IMR-90 (cell line): Measurements from ENCODE around the gene CCL14. TPM values are rescaled to one million over a fixed set of nuclear protein-coding genes. Genes with fewer than 3 reads are reported as not detected.
"Not testable (repeated sequence)": the region's sequence is repeated elsewhere in the genome, so short reads cannot be mapped to it uniquely, and the experiment has no call there.

Experiments
- ATAC-seq: fragments of 200-7000 bp; cut with Tn5 transposase; 2 replicates; pipeline ENCODE4 v1.9.1; 2020; ENCODE audit warnings: low read depth, mild to moderate bottlenecking, moderate library complexity
- BruUV-seq: library from RNA; stranded (reverse); fragments of 400-500 nt; replicated peaks from 2 replicates; lab custom pipeline; 2021; lab: Mats Ljungman, UMichigan
- CTCF ChIA-PET: fragments of 300-600 bp; formaldehyde crosslinking; extraction: SDS; loops from one replicate; lab custom pipeline; 2021; ENCODE audit warnings: antibody characterized with exemption; lab: Yijun Ruan, JAX
- POLR2A ChIA-PET: fragments of 300-600 bp; sonication (Branson Sonifier 250); formaldehyde crosslinking; loops from one replicate; lab custom pipeline; 2022; ENCODE audit warnings: antibody characterized with exemption; ENCODE audit not compliant: unreplicated experiment; lab: Charles Lee
- DNase-seq: peaks from one replicate; pipeline ENCODE4 v3.0.0; 2013
- H2AFZ ChIP-seq: replicated peaks from 2 replicates; pipeline ENCODE3; 2013; ENCODE audit warnings: low read length, mild to moderate bottlenecking; ENCODE audit not compliant: poor library complexity
- H2AK5ac ChIP-seq: 2 replicates; pipeline ENCODE4 v1.6.1; 2013; ENCODE audit warnings: low read depth, low read length, inconsistent platforms
- H2AK9ac ChIP-seq: replicated peaks from 2 replicates; pipeline ENCODE3; 2013; ENCODE audit warnings: mild to moderate bottlenecking, low read depth, low read length, moderate library complexity; ENCODE audit not compliant: poor library complexity
- H2BK120ac ChIP-seq: 2 replicates; pipeline ENCODE4 v1.6.1; 2013; ENCODE audit warnings: low read depth, low read length, inconsistent platforms
- H2BK15ac ChIP-seq: 3 replicates; pipeline ENCODE4 v1.6.1; 2013; ENCODE audit warnings: low read depth, low read length, inconsistent platforms
- H2BK20ac ChIP-seq: 2 replicates; pipeline ENCODE4 v1.6.1; 2013; ENCODE audit warnings: low read depth, mild to moderate bottlenecking, inconsistent platforms, low read length, moderate library complexity
- H2BK5ac ChIP-seq: 2 replicates; pipeline ENCODE4 v1.6.1; 2013; ENCODE audit warnings: mild to moderate bottlenecking, low read depth, low read length, inconsistent platforms; ENCODE audit not compliant: poor library complexity, severe bottlenecking
- H3K14ac ChIP-seq: replicated peaks from 2 replicates; pipeline ENCODE4 v1.6.1; 2013; ENCODE audit warnings: low read depth, low read length, inconsistent platforms
- H3K18ac ChIP-seq: 2 replicates; pipeline ENCODE4 v1.6.1; 2013; ENCODE audit warnings: low read depth, low read length, control low read depth
- H3K23ac ChIP-seq: 2 replicates; pipeline ENCODE4 v1.6.1; 2013; ENCODE audit warnings: low read depth, low read length, inconsistent platforms
- H3K27ac ChIP-seq: 2 replicates; pipeline ENCODE4 v1.5.1; 2013; ENCODE audit warnings: mild to moderate bottlenecking, control low read depth, low read length; ENCODE audit not compliant: insufficient read depth
- H3K27me3 ChIP-seq: 2 replicates; pipeline ENCODE4 v1.6.1; 2013; ENCODE audit warnings: low read length; ENCODE audit not compliant: control insufficient read depth, insufficient read depth
- H3K36me3 ChIP-seq: 2 replicates; pipeline ENCODE4 v1.6.1; 2013; ENCODE audit warnings: low read length, mixed read lengths; ENCODE audit not compliant: control insufficient read depth, insufficient read depth
- H3K4ac ChIP-seq: 2 replicates; pipeline ENCODE4 v1.6.1; 2013; ENCODE audit warnings: low read depth, low read length, inconsistent platforms
- H3K4me1 ChIP-seq: 2 replicates; pipeline ENCODE4 v1.6.1; 2013; ENCODE audit warnings: low read length, mixed read lengths; ENCODE audit not compliant: control insufficient read depth, insufficient read depth
- H3K4me2 ChIP-seq: 2 replicates; pipeline ENCODE4 v1.6.1; 2013; ENCODE audit warnings: low read depth, mild to moderate bottlenecking, control low read depth, low read length, moderate library complexity
- H3K4me3 ChIP-seq: 2 replicates; pipeline ENCODE4 v1.5.1; 2013; ENCODE audit warnings: low read depth, mild to moderate bottlenecking, control low read depth, low read length, moderate library complexity; ENCODE audit not compliant: insufficient read depth
- H3K56ac ChIP-seq: 2 replicates; pipeline ENCODE4 v1.6.1; 2013; ENCODE audit warnings: low read length, inconsistent platforms; ENCODE audit not compliant: insufficient read depth; ENCODE audit errors: extremely low read depth
- H3K79me1 ChIP-seq, 2 experiments: 2 replicates each; pipeline ENCODE4 v1.6.1; 2013; ENCODE audit warnings: low read length in 2 of 2, inconsistent platforms in 1 of 2, low read depth in 1 of 2
- H3K9ac ChIP-seq: 2 replicates; pipeline ENCODE4 v1.6.1; 2013; ENCODE audit warnings: low read depth, low read length, control low read depth
- H3K9me1 ChIP-seq: 2 replicates; pipeline ENCODE4 v1.6.1; 2013; ENCODE audit warnings: low read length, inconsistent platforms; ENCODE audit not compliant: insufficient read depth
- H3K9me3 ChIP-seq: 2 replicates; pipeline ENCODE4 v1.6.1; 2013; ENCODE audit warnings: low read length; ENCODE audit not compliant: control insufficient read depth, insufficient read depth
- H4K20me1 ChIP-seq: 2 replicates; pipeline ENCODE4 v1.6.1; 2013; ENCODE audit warnings: low read length, inconsistent platforms; ENCODE audit not compliant: insufficient read depth
- H4K5ac ChIP-seq: 2 replicates; pipeline ENCODE4 v1.6.1; 2013; ENCODE audit warnings: mild to moderate bottlenecking, low read depth, low read length, control low read depth
- H4K8ac ChIP-seq, 2 experiments: 2 replicates each; pipeline ENCODE4 v1.6.1; 2013; ENCODE audit warnings: low read depth in 2 of 2, low read length in 2 of 2, control low read depth in 1 of 2, inconsistent platforms in 1 of 2
- H4K91ac ChIP-seq: 2 replicates; pipeline ENCODE4 v1.6.1; 2013; ENCODE audit warnings: low read depth, low read length, inconsistent platforms; ENCODE audit not compliant: insufficient read depth
- WGBS, 2 experiments: methylation state at CpG; one replicate each; pipeline versions ENCODE4 v1.1.5 to v1.1.7; 2013; ENCODE audit warnings: missing lambda C conversion rate in 2 of 2; ENCODE audit not compliant: insufficient read length in 1 of 2; ENCODE audit errors: extremely low coverage in 2 of 2; 5-methylcytosine and 5-hydroxymethylcytosine counted together
- dilution Hi-C: fragments of 300-500 bp; cut with HindIII; formaldehyde crosslinking; loops from one replicate; pipeline ENCODE4 v1.14.3; 2018; ENCODE audit warnings: low sequenced_read_pairs; ENCODE audit not compliant: unreplicated experiment
- in situ Hi-C: fragments of 300-500 bp; cut with MboI; formaldehyde crosslinking; loops from 3 replicates; pipeline ENCODE4 v1.14.3; 2019; ENCODE audit warnings: low sequenced_read_pairs, inconsistent platforms, mixed read lengths
- intact Hi-C: fragments of 100-400 bp; cut with micrococcal nuclease; formaldehyde crosslinking; loops from 2 replicates; pipeline ENCODE4 v1.10.0; 2022
- polyA plus RNA-seq, 3 experiments: library from polyadenylated mRNA; depleted of rRNA; stranded (reverse); fragments of >200 nt; gene quantifications; 2 replicates each; pipeline ENCODE4 v1.2.3, GENCODE V29; 2012; ENCODE audit warnings: low replicate concordance in 1 of 3
- total RNA-seq: library from RNA; depleted of rRNA; stranded (reverse); fragments of >200 nt; gene quantifications from 2 replicates; pipeline ENCODE4 v1.2.3, GENCODE V29; 2012

The CCL14 gene
- total and polyA plus RNA-seq, 2 of the 4 experiments (the other 2 are of a cell fraction): not detected

DNA sequence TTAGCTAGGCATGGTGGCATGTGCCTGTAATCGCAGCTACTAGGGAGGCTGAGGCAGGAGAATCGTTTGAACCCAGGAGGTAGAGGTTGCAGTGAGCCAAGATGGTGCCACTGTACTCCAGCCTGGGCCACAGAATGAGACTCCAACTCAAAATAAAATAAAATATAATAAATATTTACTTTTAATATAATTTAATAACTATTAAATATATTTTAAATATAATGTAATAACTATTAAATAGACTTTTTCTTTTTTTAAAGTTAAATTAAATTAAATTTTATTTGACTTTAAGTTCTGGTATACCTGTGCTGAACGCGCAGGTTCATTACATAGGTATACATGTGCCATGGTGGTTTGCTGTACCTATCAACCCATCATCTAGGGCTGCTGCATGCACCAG, 29.4 kb upstream of the CCL14 start:
- H2BK15ac ChIP-seq, H3K4me3 ChIP-seq, BruUV-seq, H3K79me1 ChIP-seq, dilution Hi-C loops, H4K20me1 ChIP-seq, DNase-seq, ATAC-seq, H2AK5ac ChIP-seq, H4K5ac ChIP-seq, H3K36me3 ChIP-seq, H3K27me3 ChIP-seq, H3K9me1 ChIP-seq, H3K4me2 ChIP-seq, H3K14ac ChIP-seq, H2AFZ ChIP-seq, POLR2A ChIA-PET, H2BK120ac ChIP-seq, H4K8ac ChIP-seq, H3K4ac ChIP-seq, H3K4me1 ChIP-seq, H3K18ac ChIP-seq, H2BK5ac ChIP-seq, H3K9me3 ChIP-seq, H3K27ac ChIP-seq, CTCF ChIA-PET, in situ Hi-C loops, H3K56ac ChIP-seq, H3K23ac ChIP-seq, H2AK9ac ChIP-seq, H3K9ac ChIP-seq, H4K91ac ChIP-seq, H2BK20ac ChIP-seq: not testable (repeated sequence)
- no CpG with 5 or more reads among the region's 4 CpGs for WGBS, 2 experiments
- intact Hi-C loops: loop anchor here (2.0 kb wide), 1 partner anchor 19 kb away; no protein-coding TSS in a partner anchor
